HepG2 (cell line): ENCODE measurements around the gene SENP5. TPM values are rescaled to one million over a fixed set of nuclear protein-coding genes. Genes with fewer than 3 reads are reported as not detected.

Experiments
- AHDC1 ChIP-seq: sonication (generic); formaldehyde crosslinking; IDR thresholded peaks from 2 replicates; pipeline ENCODE4 v1.5.1; 2020; ENCODE audit warnings: mild to moderate bottlenecking, missing genetic modification reagents, borderline replicate concordance
- ATM ChIP-seq: fragments of 450-650 bp; IDR thresholded peaks from 2 replicates; pipeline ENCODE4 v1.7.1; 2017; ENCODE audit warnings: mild to moderate bottlenecking, borderline replicate concordance
- ELF4 ChIP-seq: sonication (generic); formaldehyde crosslinking; IDR thresholded peaks from 2 replicates; pipeline ENCODE4 v1.5.0; 2020; ENCODE audit warnings: missing genetic modification reagents, mild to moderate bottlenecking, moderate library complexity, borderline replicate concordance
- HNF4A ChIP-seq: sonication (generic); formaldehyde crosslinking; IDR thresholded peaks from 2 replicates; pipeline ENCODE4 v1.4.0; 2020; ENCODE audit warnings: missing genetic modification reagents
- HOXA9 ChIP-seq: sonication (generic); formaldehyde crosslinking; IDR thresholded peaks from 2 replicates; pipeline ENCODE4 v1.8.1; 2022; ENCODE audit warnings: missing genetic modification reagents, mild to moderate bottlenecking, moderate library complexity, borderline replicate concordance
- RAD51 ChIP-seq: fragments of 450-650 bp; IDR thresholded peaks from 2 replicates; pipeline ENCODE4 v1.6.1; 2016; ENCODE audit warnings: borderline replicate concordance
- REST ChIP-seq, 2 experiments: IDR thresholded peaks; 2 replicates each; pipeline ENCODE4 v1.6.1; 2011 to 2012; ENCODE audit warnings: low read length in 2 of 2, borderline replicate concordance in 1 of 2, low read depth in 1 of 2, mild to moderate bottlenecking in 1 of 2, moderate library complexity in 1 of 2
- ZBTB7A ChIP-seq: sonication (generic); formaldehyde crosslinking; IDR thresholded peaks from 2 replicates; pipeline ENCODE4 v1.8.0; 2022; ENCODE audit warnings: mild to moderate bottlenecking, missing genetic modification reagents
- ZNF143 ChIP-seq: sonication (generic); formaldehyde crosslinking; IDR thresholded peaks from 2 replicates; pipeline ENCODE4 v1.4.0; 2020; ENCODE audit warnings: missing genetic modification reagents
- ZNF597 ChIP-seq: sonication (generic); formaldehyde crosslinking; IDR thresholded peaks from 2 replicates; pipeline ENCODE4 v1.5.0; 2020; ENCODE audit warnings: missing genetic modification reagents
- ZNF75D ChIP-seq: sonication (generic); formaldehyde crosslinking; IDR thresholded peaks from 2 replicates; pipeline ENCODE4 v1.8.1; 2023; ENCODE audit warnings: missing genetic modification reagents, mild to moderate bottlenecking, borderline replicate concordance
- polyA plus RNA-seq, 8 experiments: library from polyadenylated mRNA; depleted of rRNA in 3 of 8; stranded (reverse) in 7 of 8; unstranded in 1 of 8; fragments of >200 nt; fragmentation: Illumina TruSeq in 4 of 8; extraction: Trizol in 4 of 8; gene quantifications; 2 replicates each; pipeline versions ENCODE4 v1.2.1 to v1.2.3, GENCODE V29; 2011 to 2016; ENCODE audit warnings: low read depth in 4 of 8, missing spikeins in 1 of 8, mixed read lengths in 1 of 8; ENCODE audit not compliant: insufficient read depth in 1 of 8
- total RNA-seq, 5 experiments: library from RNA; depleted of rRNA; stranded (reverse); fragments of >200 nt; fragmentation: Illumina TruSeq; extraction: Trizol; gene quantifications; 2 replicates each; pipeline ENCODE4 v1.2.3, GENCODE V29; 2016; ENCODE audit warnings: low read depth in 1 of 5
- TF ChIP-seq, protein P1 (sequence below): IDR thresholded peaks from 2 replicates; pipeline ENCODE4 v1.6.1; 2016; ENCODE audit warnings: low read depth, missing genetic modification reagents, missing compliant biosample characterization

SENP5 gene
- total and polyA plus RNA-seq, 2 of the 13 experiments (the other 11 are each of a cell fraction or from before 2014, with no cell fraction given) = 17.6 to 30.9 TPM

DNA sequence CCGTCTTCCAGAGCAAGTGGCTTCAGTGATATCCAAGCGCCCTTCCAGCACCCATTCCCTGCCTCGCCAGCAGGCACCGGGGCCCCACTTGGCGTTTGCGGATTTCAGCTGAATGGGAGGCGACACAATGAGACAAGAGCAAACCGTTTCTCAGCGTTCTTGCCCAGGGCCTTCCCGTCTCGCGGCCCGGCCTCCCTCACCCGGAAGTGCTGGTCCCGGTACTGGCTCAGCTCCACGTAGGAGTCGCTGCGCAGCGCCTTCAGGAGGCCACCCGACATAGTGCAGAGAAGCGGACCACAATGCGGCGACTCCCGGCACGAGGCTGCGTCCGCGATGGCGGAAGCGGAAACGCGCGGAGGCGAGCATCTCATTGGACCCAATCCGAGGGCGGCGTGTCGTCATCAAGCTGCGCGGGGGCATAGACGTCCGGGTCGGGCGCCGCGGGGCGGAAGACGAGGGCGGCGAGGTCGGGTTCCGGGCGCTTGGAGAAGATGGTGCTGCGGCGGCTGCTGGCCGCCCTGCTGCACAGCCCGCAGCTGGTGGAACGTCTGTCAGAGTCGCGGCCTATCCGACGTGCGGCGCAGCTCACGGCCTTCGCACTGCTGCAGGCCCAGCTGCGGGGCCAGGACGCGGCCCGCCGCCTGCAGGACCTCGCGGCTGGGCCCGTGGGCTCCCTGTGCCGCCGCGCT is 74.7 kb downstream of the SENP5 start, which contains the start of gene NCBP2 (continued):
- peak; percentile 68; the same call in 1 of the 2 replicates for TF ChIP-seq HOXA9
- peak in 1 of 2 experiments; percentile 73; a peak in 2 of 4 replicates for TF ChIP-seq REST (IDR thresholded peaks at IDR 0.05; ENCODE audit: borderline replicate concordance in 1 of 2, low read depth in 1 of 2, low read length in 2 of 2)
- TF ChIP-seq ZBTB7A = 0 out of 2 replicates have a peak, but pooled peaks have one; percentile 70
- 0 out of 2 replicates have a peak, but pooled peaks have one; percentile 8 for TF ChIP-seq ZNF597 (CRISPR knock-in tag)
- peak; percentile 96; the same call in 1 of the 2 replicates for TF ChIP-seq ELF4 (CRISPR knock-in tag)
- TF ChIP-seq ATM = no peak
- TF ChIP-seq, protein P1, sequence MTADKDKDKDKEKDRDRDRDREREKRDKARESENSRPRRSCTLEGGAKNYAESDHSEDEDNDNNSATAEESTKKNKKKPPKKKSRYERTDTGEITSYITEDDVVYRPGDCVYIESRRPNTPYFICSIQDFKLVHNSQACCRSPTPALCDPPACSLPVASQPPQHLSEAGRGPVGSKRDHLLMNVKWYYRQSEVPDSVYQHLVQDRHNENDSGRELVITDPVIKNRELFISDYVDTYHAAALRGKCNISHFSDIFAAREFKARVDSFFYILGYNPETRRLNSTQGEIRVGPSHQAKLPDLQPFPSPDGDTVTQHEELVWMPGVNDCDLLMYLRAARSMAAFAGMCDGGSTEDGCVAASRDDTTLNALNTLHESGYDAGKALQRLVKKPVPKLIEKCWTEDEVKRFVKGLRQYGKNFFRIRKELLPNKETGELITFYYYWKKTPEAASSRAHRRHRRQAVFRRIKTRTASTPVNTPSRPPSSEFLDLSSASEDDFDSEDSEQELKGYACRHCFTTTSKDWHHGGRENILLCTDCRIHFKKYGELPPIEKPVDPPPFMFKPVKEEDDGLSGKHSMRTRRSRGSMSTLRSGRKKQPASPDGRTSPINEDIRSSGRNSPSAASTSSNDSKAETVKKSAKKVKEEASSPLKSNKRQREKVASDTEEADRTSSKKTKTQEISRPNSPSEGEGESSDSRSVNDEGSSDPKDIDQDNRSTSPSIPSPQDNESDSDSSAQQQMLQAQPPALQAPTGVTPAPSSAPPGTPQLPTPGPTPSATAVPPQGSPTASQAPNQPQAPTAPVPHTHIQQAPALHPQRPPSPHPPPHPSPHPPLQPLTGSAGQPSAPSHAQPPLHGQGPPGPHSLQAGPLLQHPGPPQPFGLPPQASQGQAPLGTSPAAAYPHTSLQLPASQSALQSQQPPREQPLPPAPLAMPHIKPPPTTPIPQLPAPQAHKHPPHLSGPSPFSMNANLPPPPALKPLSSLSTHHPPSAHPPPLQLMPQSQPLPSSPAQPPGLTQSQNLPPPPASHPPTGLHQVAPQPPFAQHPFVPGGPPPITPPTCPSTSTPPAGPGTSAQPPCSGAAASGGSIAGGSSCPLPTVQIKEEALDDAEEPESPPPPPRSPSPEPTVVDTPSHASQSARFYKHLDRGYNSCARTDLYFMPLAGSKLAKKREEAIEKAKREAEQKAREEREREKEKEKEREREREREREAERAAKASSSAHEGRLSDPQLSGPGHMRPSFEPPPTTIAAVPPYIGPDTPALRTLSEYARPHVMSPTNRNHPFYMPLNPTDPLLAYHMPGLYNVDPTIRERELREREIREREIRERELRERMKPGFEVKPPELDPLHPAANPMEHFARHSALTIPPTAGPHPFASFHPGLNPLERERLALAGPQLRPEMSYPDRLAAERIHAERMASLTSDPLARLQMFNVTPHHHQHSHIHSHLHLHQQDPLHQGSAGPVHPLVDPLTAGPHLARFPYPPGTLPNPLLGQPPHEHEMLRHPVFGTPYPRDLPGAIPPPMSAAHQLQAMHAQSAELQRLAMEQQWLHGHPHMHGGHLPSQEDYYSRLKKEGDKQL (CRISPR knock-in tag) = no peak; the same call in 1 of the 2 replicates
- no peak for TF ChIP-seq HNF4A (CRISPR knock-in tag)
- no peak; the same call in none of the 2 replicates for TF ChIP-seq ZNF143 (CRISPR knock-in tag)
- no peak for TF ChIP-seq ZNF75D (CRISPR knock-in tag)
- no peak for TF ChIP-seq RAD51
- no peak for TF ChIP-seq AHDC1 (CRISPR knock-in tag)
